Hepatocyte (in vitro differentiated cells): Measurements from ENCODE around the gene MYO3B. TPM values are rescaled to one million over a fixed set of nuclear protein-coding genes. Genes with fewer than 3 reads are reported as not detected.

Experiments used
- DNase-seq: peaks from one replicate; pipeline ENCODE4 v3.0.0-alpha.2; 2016; ENCODE audit warnings: low spot score
- H2AFZ ChIP-seq: fragments of 200-600 bp; sonication (generic); 2 replicates; pipeline ENCODE4 v1.6.0; 2016; ENCODE audit warnings: antibody characterized with exemption, mild to moderate bottlenecking
- H3K27ac ChIP-seq: fragments of 200-600 bp; sonication (generic); 2 replicates; pipeline ENCODE4 v1.5.1; 2016; ENCODE audit warnings: mild to moderate bottlenecking
- H3K27me3 ChIP-seq: fragments of 200-600 bp; sonication (generic); 2 replicates; pipeline ENCODE4 v1.6.1; 2016
- H3K36me3 ChIP-seq: fragments of 200-600 bp; sonication (generic); replicated peaks from 2 replicates; pipeline ENCODE4 v1.5.1; 2016; ENCODE audit warnings: low read depth; ENCODE audit not compliant: insufficient read depth
- H3K4me1 ChIP-seq: fragments of 200-600 bp; sonication (generic); 2 replicates; pipeline ENCODE4 v1.5.1; 2016; ENCODE audit warnings: mild to moderate bottlenecking, moderate library complexity; ENCODE audit not compliant: insufficient read depth
- H3K4me2 ChIP-seq: fragments of 200-600 bp; sonication (generic); 2 replicates; pipeline ENCODE4 v1.6.0; 2016
- H3K4me3 ChIP-seq: fragments of 200-600 bp; sonication (generic); 2 replicates; pipeline ENCODE4 v1.5.1; 2016; ENCODE audit warnings: mild to moderate bottlenecking
- H3K79me2 ChIP-seq: fragments of 200-600 bp; sonication (generic); 2 replicates; pipeline ENCODE4 v1.6.0; 2017; ENCODE audit warnings: mild to moderate bottlenecking
- H3K9me2 ChIP-seq: fragments of 200-600 bp; sonication (generic); replicated peaks from 2 replicates; pipeline ENCODE4 v1.6.0; 2017; ENCODE audit warnings: mild to moderate bottlenecking; ENCODE audit not compliant: insufficient read depth
- H3K9me3 ChIP-seq: fragments of 200-600 bp; sonication (generic); 2 replicates; pipeline ENCODE4 v1.5.1; 2016; ENCODE audit warnings: low read depth, mild to moderate bottlenecking
- H4K20me1 ChIP-seq: fragments of 200-600 bp; sonication (generic); 2 replicates; pipeline ENCODE4 v1.6.0; 2016; ENCODE audit warnings: mild to moderate bottlenecking; ENCODE audit not compliant: insufficient read depth, poor library complexity, severe bottlenecking
- EZH2 ChIP-seq: fragments of 200-600 bp; sonication (generic); IDR thresholded peaks from 2 replicates; pipeline ENCODE4 v1.6.1; 2016; ENCODE audit warnings: antibody characterized with exemption, mild to moderate bottlenecking, borderline replicate concordance
- EZH2phosphoT487 ChIP-seq: fragments of 200-600 bp; sonication (generic); IDR thresholded peaks from one replicate; pipeline ENCODE4 v1.6.1; 2018; ENCODE audit warnings: antibody characterized with exemption, mild to moderate bottlenecking, low read depth, moderate library complexity; ENCODE audit not compliant: unreplicated experiment, severe bottlenecking
- WGBS: methylation state at CpG from one replicate; pipeline ENCODE4 v1.1.6; 2016; ENCODE audit warnings: low lambda C conversion rate; ENCODE audit errors: missing lambda C conversion rate; 5-methylcytosine and 5-hydroxymethylcytosine counted together
- polyA plus RNA-seq: library from polyadenylated mRNA; unstranded; fragments of >200 nt; fragmentation: Nextera tagmentation; extraction: Ambion mirVana; gene quantifications from 2 replicates; pipeline ENCODE4 v1.2.1, GENCODE V29; 2016
- total RNA-seq: library from RNA; depleted of rRNA; stranded (reverse); fragments of >200 nt; gene quantifications from 2 replicates; pipeline ENCODE4 v1.2.3, GENCODE V29; 2014
- TF ChIP-seq, protein P1 (sequence below): fragments of 200-600 bp; sonication (generic); IDR thresholded peaks from 2 replicates; pipeline ENCODE4 v1.5.1; 2016; ENCODE audit warnings: antibody characterized with exemption, mild to moderate bottlenecking; ENCODE audit not compliant: poor library complexity

The MYO3B gene
- 0.92 and 1.1 TPM in 2 replicates for total RNA-seq
- polyA plus RNA-seq: 0.63 and 1.1 TPM in 2 replicates

GRCh38 chr2:170177950-170178781 lies at the start of gene MYO3B:
Gene MYO3B, plus strand, starts transcription at chr2:170178147. Its CDS starts 141 bp downstream, at chr2:170178288.
- no peak for DNase-seq
- Histone ChIP-seq H3K4me3 (no peak within 1 kb of the TSS), H2AFZ (no peak within 1 kb of the TSS)

GRCh38 chr2:170139276-170139967 lies 38.5 kb upstream of the MYO3B start:
- Histone ChIP-seq H3K4me2 (no peak overlapping the region), H3K4me1 (no peaks in the 10 kb centered on the region), H3K36me3 (no peaks in the 10 kb centered on the region), H3K27me3 (no peaks in the 10 kb centered on the region), H3K79me2 (no peaks in the 10 kb centered on the region), H2AFZ (no peak overlapping the region), H3K9me3 (no peaks in the 10 kb centered on the region), H4K20me1 (no peaks in the 10 kb centered on the region), H3K9me2 (no peaks in the 10 kb centered on the region), H3K4me3 (no peak overlapping the region), H3K27ac (no peak overlapping the region)
- no peak for TF ChIP-seq EZH2phosphoT487
- no peak for TF ChIP-seq EZH2
- TF ChIP-seq, protein P1, sequence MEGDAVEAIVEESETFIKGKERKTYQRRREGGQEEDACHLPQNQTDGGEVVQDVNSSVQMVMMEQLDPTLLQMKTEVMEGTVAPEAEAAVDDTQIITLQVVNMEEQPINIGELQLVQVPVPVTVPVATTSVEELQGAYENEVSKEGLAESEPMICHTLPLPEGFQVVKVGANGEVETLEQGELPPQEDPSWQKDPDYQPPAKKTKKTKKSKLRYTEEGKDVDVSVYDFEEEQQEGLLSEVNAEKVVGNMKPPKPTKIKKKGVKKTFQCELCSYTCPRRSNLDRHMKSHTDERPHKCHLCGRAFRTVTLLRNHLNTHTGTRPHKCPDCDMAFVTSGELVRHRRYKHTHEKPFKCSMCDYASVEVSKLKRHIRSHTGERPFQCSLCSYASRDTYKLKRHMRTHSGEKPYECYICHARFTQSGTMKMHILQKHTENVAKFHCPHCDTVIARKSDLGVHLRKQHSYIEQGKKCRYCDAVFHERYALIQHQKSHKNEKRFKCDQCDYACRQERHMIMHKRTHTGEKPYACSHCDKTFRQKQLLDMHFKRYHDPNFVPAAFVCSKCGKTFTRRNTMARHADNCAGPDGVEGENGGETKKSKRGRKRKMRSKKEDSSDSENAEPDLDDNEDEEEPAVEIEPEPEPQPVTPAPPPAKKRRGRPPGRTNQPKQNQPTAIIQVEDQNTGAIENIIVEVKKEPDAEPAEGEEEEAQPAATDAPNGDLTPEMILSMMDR: no peak
- WGBS: 85% methylated on average over 9 of the region's 9 CpGs
- no peak for DNase-seq

More at GRCh38 chr2:170177950-170178781, at the start of gene MYO3B:
- no peak within 1 kb of the TSS for H3K4me2 ChIP-seq
- H4K20me1 ChIP-seq: no peaks in the 10 kb centered on the region
- no peaks in the 10 kb centered on the region for H3K36me3 ChIP-seq
- no peak within 1 kb of the TSS for H3K27ac ChIP-seq
- H3K27me3 ChIP-seq: no peaks in the 10 kb centered on the region
- WGBS: 94% methylated on average over 3 of the region's 3 CpGs
- no peaks in the 10 kb centered on the region for H3K79me2 ChIP-seq
- no peaks in the 10 kb centered on the region for H3K9me2 ChIP-seq
- H3K4me1 ChIP-seq: no peaks in the 10 kb centered on the region
- TF ChIP-seq EZH2 (no peak), EZH2phosphoT487 (no peak)
- TF ChIP-seq, protein P1: no peak
- no peaks in the 10 kb centered on the region for H3K9me3 ChIP-seq

GRCh38 chr2:170140561-170140960 lies 37.4 kb upstream of the MYO3B start:
- no peaks in the 10 kb centered on the region for H4K20me1 ChIP-seq
- no peaks in the 10 kb centered on the region for H3K27me3 ChIP-seq
- H3K4me2 ChIP-seq: no peak overlapping the region
- H2AFZ ChIP-seq: no peak overlapping the region
- no peaks in the 10 kb centered on the region for H3K9me3 ChIP-seq
- 93% methylated on average over 5 of the region's 5 CpGs for WGBS
- TF ChIP-seq EZH2 (no peak), EZH2phosphoT487 (no peak)
- TF ChIP-seq, protein P1: no peak
- H3K27ac ChIP-seq: no peak overlapping the region
- H3K4me1 ChIP-seq: no peaks in the 10 kb centered on the region
- no peaks in the 10 kb centered on the region for H3K36me3 ChIP-seq
- H3K9me2 ChIP-seq: no peaks in the 10 kb centered on the region
- H3K79me2 ChIP-seq: no peaks in the 10 kb centered on the region
- no peak for DNase-seq
- no peak overlapping the region for H3K4me3 ChIP-seq
